Caco-2 (cell line): ENCODE data around the gene ZNF691. TPM values are rescaled to one million over a fixed set of nuclear protein-coding genes. Genes with fewer than 3 reads are reported as not detected.
"Not testable (repeated sequence)": the region's sequence is repeated elsewhere in the genome, so short reads cannot be mapped to it uniquely, and the experiment has no call there.

Experiments used
- BruUV-seq: library from RNA; stranded (reverse); fragments of 400-500 nt; replicated peaks from 2 replicates; lab custom pipeline; 2021; lab: Mats Ljungman, UMichigan
- CTCF ChIA-PET: fragments of 300-600 bp; sonication (Branson Sonifier 250); formaldehyde crosslinking; loops from one replicate; lab custom pipeline; 2022; ENCODE audit warnings: antibody characterized with exemption; lab: Charles Lee
- POLR2A ChIA-PET: fragments of 300-600 bp; sonication (Branson Sonifier 250); formaldehyde crosslinking; loops from one replicate; lab custom pipeline; 2022; ENCODE audit warnings: antibody characterized with exemption; lab: Charles Lee
- DNase-seq, 2 experiments: peaks; one replicate each; pipeline versions ENCODE4 v3.0.0 to v3.0.0-alpha.2; 2020 to 2022
- H3K27me3 ChIP-seq: replicated peaks from 2 replicates; pipeline ENCODE4 v1.6.0; 2011; ENCODE audit warnings: low read length; ENCODE audit not compliant: control insufficient read depth, insufficient read depth
- H3K36me3 ChIP-seq: 2 replicates; pipeline ENCODE4 v1.5.1; 2011; ENCODE audit warnings: low read length; ENCODE audit not compliant: control insufficient read depth, insufficient read depth
- H3K4me1 ChIP-seq: fragments of 250-450 bp; sonication (Bioruptor Pico); 2 replicates; pipeline ENCODE4 v1.5.1; 2020; ENCODE audit warnings: mild to moderate bottlenecking
- H3K4me3 ChIP-seq: 2 replicates; pipeline ENCODE4 v1.5.1; 2011; ENCODE audit warnings: low read depth, mild to moderate bottlenecking, control low read depth, low read length
- H3K9me3 ChIP-seq: fragments of 250-450 bp; sonication (Bioruptor Pico); 2 replicates; pipeline ENCODE4 v1.5.1; 2020; ENCODE audit warnings: mild to moderate bottlenecking, moderate library complexity
- H3K27ac Mint-ChIP-seq: one replicate; pipeline ENCODE4 v1.8.0; 2022; ENCODE audit warnings: mixed read lengths; ENCODE audit not compliant: unreplicated experiment
- H3K27me3 Mint-ChIP-seq: one replicate; pipeline ENCODE4 v1.8.0; 2022; ENCODE audit warnings: mixed read lengths; ENCODE audit not compliant: insufficient read depth, unreplicated experiment
- H3K36me3 Mint-ChIP-seq: one replicate; pipeline ENCODE4 v1.8.0; 2022; ENCODE audit warnings: mild to moderate bottlenecking, mixed read lengths; ENCODE audit not compliant: insufficient read depth, unreplicated experiment
- H3K4me1 Mint-ChIP-seq: one replicate; pipeline ENCODE4 v1.8.0; 2022; ENCODE audit warnings: low read depth, mixed read lengths; ENCODE audit not compliant: unreplicated experiment
- H3K4me3 Mint-ChIP-seq: one replicate; pipeline ENCODE4 v1.8.0; 2022; ENCODE audit warnings: mild to moderate bottlenecking, moderate library complexity, mixed read lengths; ENCODE audit not compliant: unreplicated experiment
- H3K9me3 Mint-ChIP-seq: one replicate; pipeline ENCODE4 v1.8.0; 2022; ENCODE audit warnings: mixed read lengths; ENCODE audit not compliant: unreplicated experiment
- intact Hi-C: fragments of 100-400 bp; cut with micrococcal nuclease; formaldehyde crosslinking; loops from one replicate; pipeline ENCODE4 v1.10.0; 2022; ENCODE audit not compliant: unreplicated experiment
- total RNA-seq: library from RNA; stranded (reverse); gene quantifications from 2 replicates; pipeline ENCODE4 v1.2.3, GENCODE V29; 2022
- TF ChIP-seq, protein P1 (sequence below), 2 experiments: fragments of 200-600 bp in 1 of 2; IDR thresholded peaks; 1 replicate in 1 of 2; 2 replicates in 1 of 2; pipeline versions ENCODE4 v1.5.1 to v1.8.0; 2011 to 2022; ENCODE audit warnings: antibody characterized with exemption in 1 of 2, control low read depth in 1 of 2, inconsistent platforms in 1 of 2, low read depth in 1 of 2, low read length in 1 of 2, mild to moderate bottlenecking in 1 of 2, moderate library complexity in 1 of 2; ENCODE audit not compliant: insufficient read depth in 1 of 2, severe bottlenecking in 1 of 2, unreplicated experiment in 1 of 2

Gene ZNF691
- total RNA-seq, 1 experiment from 2014 or later = 7.8 TPM

DNA sequence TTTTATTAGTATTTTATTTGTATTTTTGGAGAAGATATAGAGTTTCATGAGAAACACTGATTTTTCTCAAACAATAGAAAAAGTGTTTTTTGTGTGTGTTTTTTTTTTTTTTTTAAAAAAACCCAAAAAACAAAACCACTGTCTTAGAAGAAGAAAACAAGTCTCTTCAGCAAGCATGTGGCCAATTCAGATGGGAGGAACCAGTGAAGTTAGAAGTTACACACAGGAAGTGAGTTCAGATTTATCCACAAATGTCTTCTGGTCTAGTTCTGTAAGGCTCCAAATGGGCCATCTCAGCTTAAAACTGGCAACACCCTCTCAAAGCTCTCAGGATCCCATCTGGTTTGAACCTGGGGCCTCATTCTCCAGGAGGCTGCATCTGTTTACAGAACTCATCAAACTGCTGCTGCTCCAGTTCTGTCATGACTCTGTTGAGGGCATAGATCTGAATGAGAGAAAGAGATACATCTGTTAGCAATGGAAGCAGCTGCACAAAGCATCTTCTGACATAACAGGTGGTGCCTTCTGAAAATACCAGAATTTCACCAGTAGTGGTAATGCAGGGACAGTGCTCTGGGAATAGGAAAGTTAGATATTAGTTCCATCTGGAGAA is 39.3 kb upstream of the ZNF691 start:
- POLR2A ChIA-PET = interaction anchor here (0.7 kb wide), 1 partner anchor 314 kb away, joined by 6 read pairs; no protein-coding TSS in a partner anchor
- H3K9me3 Mint-ChIP-seq = no peaks in the 10 kb centered on the region
- Histone ChIP-seq H3K4me1 (no peaks in the 10 kb centered on the region), H3K4me3 (no peak overlapping the region), H3K27me3 (no peaks in the 10 kb centered on the region), H3K36me3 (no peaks in the 10 kb centered on the region), H3K9me3 (no peaks in the 10 kb centered on the region)
- intact Hi-C loops = no loop called here
- H3K4me3 Mint-ChIP-seq = no peak overlapping the region
- H3K4me1 Mint-ChIP-seq = no peaks in the 10 kb centered on the region
- TF ChIP-seq, protein P1, sequence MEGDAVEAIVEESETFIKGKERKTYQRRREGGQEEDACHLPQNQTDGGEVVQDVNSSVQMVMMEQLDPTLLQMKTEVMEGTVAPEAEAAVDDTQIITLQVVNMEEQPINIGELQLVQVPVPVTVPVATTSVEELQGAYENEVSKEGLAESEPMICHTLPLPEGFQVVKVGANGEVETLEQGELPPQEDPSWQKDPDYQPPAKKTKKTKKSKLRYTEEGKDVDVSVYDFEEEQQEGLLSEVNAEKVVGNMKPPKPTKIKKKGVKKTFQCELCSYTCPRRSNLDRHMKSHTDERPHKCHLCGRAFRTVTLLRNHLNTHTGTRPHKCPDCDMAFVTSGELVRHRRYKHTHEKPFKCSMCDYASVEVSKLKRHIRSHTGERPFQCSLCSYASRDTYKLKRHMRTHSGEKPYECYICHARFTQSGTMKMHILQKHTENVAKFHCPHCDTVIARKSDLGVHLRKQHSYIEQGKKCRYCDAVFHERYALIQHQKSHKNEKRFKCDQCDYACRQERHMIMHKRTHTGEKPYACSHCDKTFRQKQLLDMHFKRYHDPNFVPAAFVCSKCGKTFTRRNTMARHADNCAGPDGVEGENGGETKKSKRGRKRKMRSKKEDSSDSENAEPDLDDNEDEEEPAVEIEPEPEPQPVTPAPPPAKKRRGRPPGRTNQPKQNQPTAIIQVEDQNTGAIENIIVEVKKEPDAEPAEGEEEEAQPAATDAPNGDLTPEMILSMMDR (IDR thresholded peaks at IDR 0.05; ENCODE audit: insufficient read depth in 1 of 2, low read depth in 1 of 2, low read length in 1 of 2, severe bottlenecking in 1 of 2, unreplicated experiment in 1 of 2) = no peak
- BruUV-seq = no TSS peak
- H3K36me3 Mint-ChIP-seq = no peaks in the 10 kb centered on the region
- no peak for DNase-seq
- no peak overlapping the region for H3K27ac Mint-ChIP-seq
- CTCF ChIA-PET = no interaction called here
- no peaks in the 10 kb centered on the region for H3K27me3 Mint-ChIP-seq

GRCh38 chr1:42814815-42815214 is 31.6 kb upstream of the ZNF691 start:
- H3K36me3 ChIP-seq, H3K27me3 ChIP-seq, H3K9me3 ChIP-seq, H3K27me3 Mint-ChIP-seq, H3K4me1 ChIP-seq, H3K36me3 Mint-ChIP-seq, intact Hi-C loops, BruUV-seq, H3K4me3 Mint-ChIP-seq, H3K4me3 ChIP-seq, CTCF ChIA-PET, H3K9me3 Mint-ChIP-seq, POLR2A ChIA-PET, H3K27ac Mint-ChIP-seq, H3K4me1 Mint-ChIP-seq, DNase-seq: not testable (repeated sequence)

- no peaks in the 10 kb centered on the region for H3K27me3 Mint-ChIP-seq
- CTCF ChIA-PET = interaction anchor here (1.4 kb wide), 1 partner anchor 30 kb away, joined by 3 read pairs; the partner anchor contains the start of gene ZNF691
- Histone ChIP-seq H3K27me3 (no peaks in the 10 kb centered on the region), H3K9me3 (no peaks in the 10 kb centered on the region), H3K36me3 (no peaks in the 10 kb centered on the region), H3K4me3 (peak overlapping the region; percentile 70), H3K4me1 (peaks cover 6% of the 10 kb centered on the region; the same call in 1 of the 2 replicates)
- H3K9me3 Mint-ChIP-seq = no peaks in the 10 kb centered on the region
- H3K27ac Mint-ChIP-seq = peak overlapping the region; percentile 64
- no peak for DNase-seq
- TSS peak; percentile 71 for BruUV-seq
- H3K4me1 Mint-ChIP-seq = peaks cover 7% of the 10 kb centered on the region
- POLR2A ChIA-PET = interaction anchor here (3.0 kb wide), 1 partner anchor 30 kb away, joined by 13 read pairs; the partner anchor contains the start of gene ZNF691
- TF ChIP-seq, protein P1 (IDR thresholded peaks at IDR 0.05; ENCODE audit: insufficient read depth in 1 of 2, low read depth in 1 of 2, low read length in 1 of 2, severe bottlenecking in 1 of 2, unreplicated experiment in 1 of 2) = no peak
- intact Hi-C loops = no loop called here
- H3K36me3 Mint-ChIP-seq = peaks cover 5% of the 10 kb centered on the region
- H3K4me3 Mint-ChIP-seq = peak overlapping the region; percentile 87
Measured at GRCh38 chr1:42815941-42816584, 30.4 kb upstream of the ZNF691 start.
